HepG2 (cell line): ENCODE measurements around the gene RBP3.

Experiments
- CBX5 ChIP-seq: sonication (generic); formaldehyde crosslinking; IDR thresholded peaks from 2 replicates; pipeline ENCODE4 v1.4.0; 2020; ENCODE audit warnings: missing genetic modification reagents, borderline replicate concordance
- EZH2 ChIP-seq: conservative IDR thresholded peaks from 2 replicates; pipeline ENCODE4 v1.6.1; 2012; ENCODE audit warnings: mild to moderate bottlenecking, low read depth, low read length, moderate library complexity
- HNRNPH1 ChIP-seq: fragments of 200-400 bp; formaldehyde crosslinking; optimal IDR thresholded peaks from 2 replicates; pipeline ENCODE3; 2017; ENCODE audit warnings: mild to moderate bottlenecking, low read depth, low read length
- NFYB ChIP-seq: sonication (generic); formaldehyde crosslinking; IDR thresholded peaks from 2 replicates; pipeline ENCODE4 v1.4.0; 2020; ENCODE audit warnings: missing genetic modification reagents
- SOX6 ChIP-seq, 2 experiments: fragments of 450-650 bp in 1 of 2; sonication (generic) in 1 of 2; formaldehyde crosslinking in 1 of 2; IDR thresholded peaks; 2 replicates each; pipeline versions ENCODE4 v1.4.0 to v1.6.1; 2017 to 2020; ENCODE audit warnings: antibody characterized with exemption in 1 of 2, mild to moderate bottlenecking in 1 of 2, missing genetic modification reagents in 1 of 2
- SUZ12 ChIP-seq: fragments of 150-350 bp; IDR thresholded peaks from 2 replicates; pipeline ENCODE4 v1.6.1; 2014; ENCODE audit warnings: low read depth, low read length
- ZNF124 ChIP-seq: sonication (generic); formaldehyde crosslinking; IDR thresholded peaks from 2 replicates; pipeline ENCODE4 v1.4.0; 2020; ENCODE audit warnings: missing genetic modification reagents
- TF ChIP-seq, protein P1 (sequence below): sonication (generic); formaldehyde crosslinking; IDR thresholded peaks from 2 replicates; pipeline ENCODE4 v1.4.0; 2020; ENCODE audit warnings: mild to moderate bottlenecking, missing genetic modification reagents
- TF ChIP-seq, protein P2 (sequence below), 2 experiments: IDR thresholded peaks; 2 replicates each; pipeline ENCODE4 v1.6.1; 2011 to 2012; ENCODE audit warnings: low read length in 2 of 2, borderline replicate concordance in 1 of 2, low read depth in 1 of 2, mild to moderate bottlenecking in 1 of 2, moderate library complexity in 1 of 2
- TF ChIP-seq, protein P3 (sequence below): sonication (generic); formaldehyde crosslinking; IDR thresholded peaks from 2 replicates; pipeline ENCODE4 v1.4.0; 2020; ENCODE audit warnings: low read depth, mild to moderate bottlenecking, missing genetic modification reagents

DNA sequence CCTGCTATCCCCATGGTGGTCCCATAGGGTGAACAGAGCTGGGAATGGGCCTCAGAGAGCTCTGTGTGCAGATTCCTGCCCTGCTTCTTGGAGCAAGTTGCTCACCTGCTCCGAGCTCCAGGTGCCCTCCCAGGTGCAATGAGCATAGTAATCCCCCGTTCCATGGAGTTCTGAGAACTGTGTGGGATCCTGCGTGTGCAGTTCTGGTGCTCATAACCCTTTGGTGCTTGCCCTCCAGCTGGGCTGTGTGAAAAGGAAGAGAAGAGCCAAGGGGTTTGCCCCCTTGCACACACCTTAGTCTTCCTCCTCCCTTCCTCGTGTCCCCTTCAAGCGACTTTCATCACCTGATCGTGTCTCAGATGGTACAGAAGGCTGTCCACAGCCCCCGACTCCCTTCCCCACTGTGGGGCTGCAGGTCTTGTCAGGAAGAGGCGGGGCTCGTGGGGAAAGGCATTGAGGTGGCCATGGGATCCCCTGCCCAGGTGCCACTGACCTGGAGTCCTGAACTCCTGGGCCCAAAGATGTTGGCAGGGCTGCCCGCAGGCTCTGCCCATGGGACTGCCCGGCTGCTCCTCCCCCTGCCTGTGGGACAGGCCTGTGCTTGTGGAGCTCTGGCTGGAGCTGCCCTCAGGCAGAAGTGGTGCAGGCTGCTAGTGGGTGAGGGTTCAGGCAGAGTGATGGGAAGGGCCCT, 57.8 kb downstream of the RBP3 start:
- TF ChIP-seq NFYB = no peak
- TF ChIP-seq SUZ12 = no peak
- no peak for TF ChIP-seq HNRNPH1
- no peak for TF ChIP-seq CBX5 (CRISPR knock-in tag)
- TF ChIP-seq, protein P1, sequence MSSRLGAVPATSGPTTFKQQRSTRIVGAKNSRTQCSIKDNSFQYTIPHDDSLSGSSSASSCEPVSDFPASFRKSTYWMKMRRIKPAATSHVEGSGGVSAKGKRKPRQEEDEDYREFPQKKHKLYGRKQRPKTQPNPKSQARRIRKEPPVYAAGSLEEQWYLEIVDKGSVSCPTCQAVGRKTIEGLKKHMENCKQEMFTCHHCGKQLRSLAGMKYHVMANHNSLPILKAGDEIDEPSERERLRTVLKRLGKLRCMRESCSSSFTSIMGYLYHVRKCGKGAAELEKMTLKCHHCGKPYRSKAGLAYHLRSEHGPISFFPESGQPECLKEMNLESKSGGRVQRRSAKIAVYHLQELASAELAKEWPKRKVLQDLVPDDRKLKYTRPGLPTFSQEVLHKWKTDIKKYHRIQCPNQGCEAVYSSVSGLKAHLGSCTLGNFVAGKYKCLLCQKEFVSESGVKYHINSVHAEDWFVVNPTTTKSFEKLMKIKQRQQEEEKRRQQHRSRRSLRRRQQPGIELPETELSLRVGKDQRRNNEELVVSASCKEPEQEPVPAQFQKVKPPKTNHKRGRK = no peak
- no peak for TF ChIP-seq EZH2
- no peak for TF ChIP-seq ZNF124 (CRISPR knock-in tag)
- TF ChIP-seq, protein P2, sequence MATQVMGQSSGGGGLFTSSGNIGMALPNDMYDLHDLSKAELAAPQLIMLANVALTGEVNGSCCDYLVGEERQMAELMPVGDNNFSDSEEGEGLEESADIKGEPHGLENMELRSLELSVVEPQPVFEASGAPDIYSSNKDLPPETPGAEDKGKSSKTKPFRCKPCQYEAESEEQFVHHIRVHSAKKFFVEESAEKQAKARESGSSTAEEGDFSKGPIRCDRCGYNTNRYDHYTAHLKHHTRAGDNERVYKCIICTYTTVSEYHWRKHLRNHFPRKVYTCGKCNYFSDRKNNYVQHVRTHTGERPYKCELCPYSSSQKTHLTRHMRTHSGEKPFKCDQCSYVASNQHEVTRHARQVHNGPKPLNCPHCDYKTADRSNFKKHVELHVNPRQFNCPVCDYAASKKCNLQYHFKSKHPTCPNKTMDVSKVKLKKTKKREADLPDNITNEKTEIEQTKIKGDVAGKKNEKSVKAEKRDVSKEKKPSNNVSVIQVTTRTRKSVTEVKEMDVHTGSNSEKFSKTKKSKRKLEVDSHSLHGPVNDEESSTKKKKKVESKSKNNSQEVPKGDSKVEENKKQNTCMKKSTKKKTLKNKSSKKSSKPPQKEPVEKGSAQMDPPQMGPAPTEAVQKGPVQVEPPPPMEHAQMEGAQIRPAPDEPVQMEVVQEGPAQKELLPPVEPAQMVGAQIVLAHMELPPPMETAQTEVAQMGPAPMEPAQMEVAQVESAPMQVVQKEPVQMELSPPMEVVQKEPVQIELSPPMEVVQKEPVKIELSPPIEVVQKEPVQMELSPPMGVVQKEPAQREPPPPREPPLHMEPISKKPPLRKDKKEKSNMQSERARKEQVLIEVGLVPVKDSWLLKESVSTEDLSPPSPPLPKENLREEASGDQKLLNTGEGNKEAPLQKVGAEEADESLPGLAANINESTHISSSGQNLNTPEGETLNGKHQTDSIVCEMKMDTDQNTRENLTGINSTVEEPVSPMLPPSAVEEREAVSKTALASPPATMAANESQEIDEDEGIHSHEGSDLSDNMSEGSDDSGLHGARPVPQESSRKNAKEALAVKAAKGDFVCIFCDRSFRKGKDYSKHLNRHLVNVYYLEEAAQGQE (IDR thresholded peaks at IDR 0.05; ENCODE audit: borderline replicate concordance in 1 of 2, low read depth in 1 of 2, low read length in 2 of 2) = no peak
- TF ChIP-seq, protein P3, sequence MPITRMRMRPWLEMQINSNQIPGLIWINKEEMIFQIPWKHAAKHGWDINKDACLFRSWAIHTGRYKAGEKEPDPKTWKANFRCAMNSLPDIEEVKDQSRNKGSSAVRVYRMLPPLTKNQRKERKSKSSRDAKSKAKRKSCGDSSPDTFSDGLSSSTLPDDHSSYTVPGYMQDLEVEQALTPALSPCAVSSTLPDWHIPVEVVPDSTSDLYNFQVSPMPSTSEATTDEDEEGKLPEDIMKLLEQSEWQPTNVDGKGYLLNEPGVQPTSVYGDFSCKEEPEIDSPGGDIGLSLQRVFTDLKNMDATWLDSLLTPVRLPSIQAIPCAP (CRISPR knock-in tag) = no peak
- TF ChIP-seq SOX6 (IDR thresholded peaks at IDR 0.05) = no peak
- TF ChIP-seq SOX6 (CRISPR knock-in tag; IDR thresholded peaks at IDR 0.05) = no peak
